Measurements from ENCODE around the gene GLIS2. TPM values are rescaled to one million over a fixed set of nuclear protein-coding genes. Genes with fewer than 3 reads are reported as not detected.

The GLIS2 gene
- total and polyA plus RNA-seq, 3 donors from 2014 or later, result 4.8 to 15.0 (median 6.7) TPM

- Histone ChIP-seq H3K27ac (peak overlapping the region; percentile 79 to 87), H3K27me3 (no peaks in the 10 kb centered on the region), H3K4me3 (peak overlapping the region; percentile 60 to 69), H3K9me3 (no peaks in the 10 kb centered on the region), H3K4me1 (peaks cover 24% of the 10 kb centered on the region), H3K36me3 (ENCODE audit: low read depth, missing control alignments) (no peaks in the 10 kb centered on the region)
- TF ChIP-seq POLR2A (IDR thresholded peaks at IDR 0.05) (no peak), CTCF (IDR thresholded peaks at IDR 0.05) (no peak)
- intact Hi-C loops (cut with DNase I; ENCODE audit: low total_unique reads), result no loop called here
- no peak for DNase-seq
- 2 to 3% methylated on average over 26 to 33 of the region's 33 CpGs for WGBS, 2 donors
Measured at GRCh38 chr16:4314532-4315185, 1.2 kb upstream of the GLIS2 start.

- DNase-seq, result no peak
- TF ChIP-seq CTCF (IDR thresholded peaks at IDR 0.05) (no peak), POLR2A (IDR thresholded peaks at IDR 0.05) (no peak)
- Histone ChIP-seq H3K4me1 (peaks cover 40% of the 10 kb centered on the region), H3K27ac (peak overlapping the region; percentile 72 to 87), H3K27me3 (no peaks in the 10 kb centered on the region), H3K9me3 (no peaks in the 10 kb centered on the region), H3K36me3 (ENCODE audit: low read depth, missing control alignments) (no peaks in the 10 kb centered on the region), H3K4me3 (peak overlapping the region; percentile 60 to 69)
- intact Hi-C loops (cut with DNase I; ENCODE audit: low total_unique reads), result no loop called here
- 2% methylated on average over 56 of the region's 93 CpGs; no CpG with 5 or more reads in 1 of the 2 donors for WGBS, 2 donors
Measured at GRCh38 chr16:4316108-4316863, 419 bp downstream of the GLIS2 start.

GRCh38 chr16:4316864-4317531, 1.1 kb downstream of the GLIS2 start:
- peak overlapping the region; percentile 72 to 87 for H3K27ac ChIP-seq

More at GRCh38 chr16:4316864-4317531, 1.1 kb downstream of the GLIS2 start:
- WGBS, 2 donors, result 20% methylated on average over 14 of the region's 20 CpGs; no CpG with 5 or more reads in 1 of the 2 donors
- Histone ChIP-seq H3K4me3 (peak overlapping the region; percentile 60 to 67), H3K27me3 (no peaks in the 10 kb centered on the region), H3K4me1 (peaks cover 40% of the 10 kb centered on the region), H3K9me3 (no peaks in the 10 kb centered on the region), H3K36me3 (ENCODE audit: low read depth, missing control alignments) (no peaks in the 10 kb centered on the region)
- DNase-seq, result no peak
- intact Hi-C loops (cut with DNase I; ENCODE audit: low total_unique reads), result no loop called here
- TF ChIP-seq CTCF (IDR thresholded peaks at IDR 0.05) (no peak), POLR2A (IDR thresholded peaks at IDR 0.05) (no peak)

Measured in testis (tissue), 3 donors.